HG02759 (cell line): ENCODE measurements around the gene ZNF274.
"Not testable (repeated sequence)": the region's sequence is repeated elsewhere in the genome, so short reads cannot be mapped to it uniquely, and the experiment has no call there.

Experiments
- ATAC-seq: cut with Tn5 transposase; IDR thresholded peaks from one replicate; pipeline ENCODE4 v1.9.1; 2021; ENCODE audit warnings: mild to moderate bottlenecking, moderate library complexity; ENCODE audit not compliant: unreplicated experiment

Gene ZNF274

DNA sequence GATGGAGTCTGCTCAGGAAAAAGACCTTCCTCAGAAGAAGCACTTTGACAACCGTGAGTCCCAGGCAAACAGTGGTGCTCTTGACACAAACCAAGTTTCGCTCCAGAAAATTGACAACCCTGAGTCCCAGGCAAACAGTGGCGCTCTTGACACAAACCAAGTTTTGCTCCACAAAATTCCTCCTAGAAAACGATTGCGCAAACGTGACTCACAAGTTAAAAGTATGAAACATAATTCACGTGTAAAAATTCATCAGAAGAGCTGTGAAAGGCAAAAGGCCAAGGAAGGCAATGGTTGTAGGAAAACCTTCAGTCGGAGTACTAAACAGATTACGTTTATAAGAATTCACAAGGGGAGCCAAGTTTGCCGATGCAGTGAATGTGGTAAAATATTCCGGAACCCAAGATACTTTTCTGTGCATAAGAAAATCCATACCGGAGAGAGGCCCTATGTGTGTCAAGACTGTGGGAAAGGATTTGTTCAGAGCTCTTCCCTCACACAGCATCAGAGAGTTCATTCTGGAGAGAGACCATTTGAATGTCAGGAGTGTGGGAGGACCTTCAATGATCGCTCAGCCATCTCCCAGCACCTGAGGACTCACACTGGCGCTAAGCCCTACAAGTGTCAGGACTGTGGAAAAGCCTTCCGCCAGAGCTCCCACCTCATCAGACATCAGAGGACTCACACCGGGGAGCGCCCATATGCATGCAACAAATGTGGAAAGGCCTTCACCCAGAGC lies 29.6 kb downstream of the ZNF274 start:
- no peak for ATAC-seq

- no peak for ATAC-seq
These were observed 30.2 kb downstream of the ZNF274 start for GRCh38 chr19:58213075-58213369.

- no peak for ATAC-seq
These were observed 34.2 kb downstream of the ZNF274 start for GRCh38 chr19:58217069-58217481.

- ATAC-seq = no peak
These were observed 34.9 kb downstream of the ZNF274 start for GRCh38 chr19:58217607-58218391.

- no peak for ATAC-seq
These were observed 36.0 kb downstream of the ZNF274 start for GRCh38 chr19:58218899-58219298.

DNA sequence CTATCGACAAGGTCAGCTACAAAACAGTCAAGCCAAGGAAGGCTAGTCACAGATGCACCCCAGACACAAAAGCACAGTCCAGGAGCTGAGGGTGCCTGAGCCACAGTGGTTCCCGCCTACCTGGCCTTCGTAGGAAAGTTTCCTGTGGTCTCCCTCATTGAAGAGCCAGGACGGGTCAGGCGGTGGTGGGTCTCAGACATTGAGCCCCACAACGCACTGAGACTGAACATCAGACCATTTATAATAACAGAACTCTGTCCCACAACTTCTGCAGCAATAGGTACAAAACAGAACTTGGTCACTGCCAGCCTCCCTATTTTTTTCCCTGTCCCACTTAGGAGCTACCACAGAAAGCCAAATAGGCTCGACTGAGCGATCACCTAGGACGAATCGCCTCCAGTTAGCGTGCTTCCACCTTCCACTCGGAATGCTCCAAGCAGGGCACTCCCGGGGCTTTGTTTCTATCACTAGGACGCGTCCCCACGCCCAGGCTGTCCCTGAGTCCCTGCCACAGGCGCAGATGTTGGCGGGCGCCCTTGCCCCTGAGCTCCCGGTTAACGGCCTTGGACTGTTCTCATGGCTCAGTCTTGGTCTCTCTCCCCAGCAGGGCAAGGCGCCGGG lies 45.2 kb downstream of the ZNF274 start:
- ATAC-seq = no peak

GRCh38 chr19:58228585-58229254 lies 45.9 kb downstream of the ZNF274 start, which contains the start of gene ZNF544:
Gene ZNF544, plus strand, starts transcription at chr19:58228914. Its CDS starts 15,110 bp downstream, at chr19:58244024.
- ATAC-seq = peak; percentile 97

GRCh38 chr19:58229255-58229639 lies 46.4 kb downstream of the ZNF274 start:
- ATAC-seq = no peak

DNA sequence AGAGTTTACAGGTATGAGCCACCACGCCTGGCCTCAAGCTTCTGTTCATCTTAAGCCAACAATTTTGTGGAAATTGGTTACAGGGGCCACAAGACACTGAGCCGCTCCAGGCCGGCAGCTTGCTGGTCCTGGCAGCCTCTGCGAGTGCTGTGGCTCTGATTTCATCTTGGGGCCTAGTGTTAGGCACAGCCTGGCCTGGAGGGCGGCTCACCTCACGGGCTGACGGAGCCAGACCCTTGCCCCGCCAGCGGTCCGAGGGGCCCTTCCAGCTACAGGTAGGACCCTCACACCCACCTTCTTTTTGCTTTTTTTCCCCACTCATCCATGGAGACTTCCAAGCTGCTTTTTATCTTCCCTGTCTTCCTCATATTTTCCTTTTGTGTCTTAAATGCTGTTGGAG lies 54.5 kb downstream of the ZNF274 start:
- ATAC-seq = no peak

DNA sequence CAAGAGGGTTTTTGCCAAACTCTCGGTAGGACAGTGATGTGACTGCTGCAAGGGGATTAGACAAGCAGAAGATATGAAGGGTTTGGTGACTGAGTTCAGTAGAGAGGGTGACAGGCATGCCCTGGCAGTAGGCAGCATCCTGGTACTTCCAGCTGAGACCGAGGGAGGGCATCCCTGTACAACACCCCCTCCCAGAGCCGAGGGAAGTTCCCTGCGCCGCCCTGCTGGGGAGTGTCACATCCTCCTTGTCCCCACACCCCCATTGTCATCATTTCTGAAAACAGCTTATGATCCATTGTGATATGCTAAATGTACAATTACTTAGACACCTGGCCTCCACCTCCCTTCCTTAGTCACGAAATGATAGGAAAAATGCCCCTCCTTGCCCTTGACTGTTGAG lies 60.5 kb downstream of the ZNF274 start:
- no peak for ATAC-seq

DNA sequence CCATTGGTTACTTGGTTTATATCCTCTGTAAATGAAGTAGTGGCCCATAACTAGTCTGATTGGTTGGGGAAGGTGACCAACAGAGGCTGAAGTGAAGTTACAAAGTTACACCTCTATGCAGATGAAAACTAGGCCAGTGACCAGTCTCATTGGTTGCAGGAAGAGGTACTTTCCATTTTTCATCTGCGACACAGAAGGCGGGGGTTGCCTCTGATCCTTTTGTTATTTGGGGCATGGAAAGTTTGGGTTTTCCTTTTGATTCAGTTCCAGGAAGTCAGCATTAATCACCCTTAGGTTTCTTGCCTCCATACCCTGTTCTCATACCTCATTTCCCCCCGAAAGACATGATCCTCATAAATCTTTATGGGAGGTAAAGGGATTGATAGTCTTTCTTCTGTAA lies 66.0 kb downstream of the ZNF274 start:
- no peak for ATAC-seq

GRCh38 chr19:58252102-58252685 lies 69.3 kb downstream of the ZNF274 start:
- ATAC-seq = no peak

DNA sequence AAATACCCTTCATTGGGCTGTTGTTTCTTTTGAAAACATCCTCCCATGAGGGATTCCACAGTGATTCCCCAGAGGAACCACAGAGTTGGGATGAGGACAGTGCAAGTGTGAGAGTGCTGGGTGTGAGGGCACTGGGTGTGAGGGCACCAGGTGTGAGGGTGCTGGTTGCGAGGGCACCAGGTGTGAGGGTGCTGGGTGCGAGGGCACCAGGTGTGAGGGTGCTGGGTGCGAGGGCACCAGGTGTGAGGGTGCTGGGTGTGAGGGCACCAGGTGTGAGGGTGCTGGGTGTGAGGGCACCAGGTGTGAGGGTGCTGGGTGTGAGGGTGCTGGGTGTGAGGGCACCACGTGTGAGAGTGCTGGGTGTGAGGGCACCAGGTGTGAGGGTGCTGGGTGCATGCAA lies 75.4 kb downstream of the ZNF274 start:
- ATAC-seq = not testable (repeated sequence)

- ATAC-seq = no peak
These were observed 78.7 kb downstream of the ZNF274 start for GRCh38 chr19:58261600-58261967.

- ATAC-seq = no peak
These were observed 79.4 kb downstream of the ZNF274 start for GRCh38 chr19:58261968-58262921.

DNA sequence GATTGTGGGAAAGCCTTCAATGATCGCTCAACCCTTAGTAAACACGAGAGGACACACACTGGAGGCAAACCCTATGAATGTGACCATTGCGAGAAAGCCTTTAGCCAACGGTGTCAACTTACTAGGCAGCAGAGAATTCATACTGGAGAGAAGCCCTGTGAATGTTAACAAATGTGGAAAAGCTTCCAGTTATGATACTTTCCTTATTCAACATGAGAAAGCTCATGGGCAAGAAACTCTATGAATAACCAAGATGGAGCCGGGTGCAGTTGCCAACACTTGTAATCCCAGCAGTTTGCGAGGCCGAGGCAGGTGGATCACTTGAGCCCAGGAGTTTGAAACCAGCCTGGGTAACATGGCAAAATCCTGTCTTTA lies 80.0 kb downstream of the ZNF274 start:
- no peak for ATAC-seq
